ENCODE measurements around the gene HINT2.

The HINT2 gene

DNA sequence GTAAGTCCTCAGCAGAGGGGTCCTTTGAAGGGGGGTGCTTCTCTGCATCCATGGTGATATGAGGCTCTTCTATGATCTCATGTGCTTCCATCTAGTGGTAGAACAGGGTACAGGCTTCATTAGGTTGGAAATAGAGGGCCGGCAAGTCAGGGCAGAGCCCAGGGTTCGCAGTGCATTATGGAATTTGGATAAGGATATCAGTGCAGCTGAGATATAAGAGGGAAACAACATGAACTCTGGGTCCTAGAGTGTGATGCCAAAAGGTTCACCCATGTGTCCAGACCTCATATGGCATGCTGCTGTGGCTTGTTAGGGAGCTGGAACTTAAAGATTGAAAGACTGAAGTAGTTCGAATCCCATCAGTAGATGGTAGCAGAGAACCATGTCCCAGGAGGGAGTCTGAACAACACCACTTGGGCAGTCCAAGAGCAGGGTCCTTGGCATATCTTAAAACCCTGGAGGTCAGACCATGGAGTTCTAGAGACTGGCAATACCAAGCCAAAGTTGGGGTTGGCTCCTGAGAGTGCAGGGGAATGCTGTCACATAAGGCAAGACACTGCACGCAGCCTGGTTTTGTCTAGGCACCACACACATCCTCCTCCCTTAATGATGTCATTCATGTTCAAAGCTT is 11.3 kb upstream of the HINT2 start:
- TF ChIP-seq, protein P1, sequence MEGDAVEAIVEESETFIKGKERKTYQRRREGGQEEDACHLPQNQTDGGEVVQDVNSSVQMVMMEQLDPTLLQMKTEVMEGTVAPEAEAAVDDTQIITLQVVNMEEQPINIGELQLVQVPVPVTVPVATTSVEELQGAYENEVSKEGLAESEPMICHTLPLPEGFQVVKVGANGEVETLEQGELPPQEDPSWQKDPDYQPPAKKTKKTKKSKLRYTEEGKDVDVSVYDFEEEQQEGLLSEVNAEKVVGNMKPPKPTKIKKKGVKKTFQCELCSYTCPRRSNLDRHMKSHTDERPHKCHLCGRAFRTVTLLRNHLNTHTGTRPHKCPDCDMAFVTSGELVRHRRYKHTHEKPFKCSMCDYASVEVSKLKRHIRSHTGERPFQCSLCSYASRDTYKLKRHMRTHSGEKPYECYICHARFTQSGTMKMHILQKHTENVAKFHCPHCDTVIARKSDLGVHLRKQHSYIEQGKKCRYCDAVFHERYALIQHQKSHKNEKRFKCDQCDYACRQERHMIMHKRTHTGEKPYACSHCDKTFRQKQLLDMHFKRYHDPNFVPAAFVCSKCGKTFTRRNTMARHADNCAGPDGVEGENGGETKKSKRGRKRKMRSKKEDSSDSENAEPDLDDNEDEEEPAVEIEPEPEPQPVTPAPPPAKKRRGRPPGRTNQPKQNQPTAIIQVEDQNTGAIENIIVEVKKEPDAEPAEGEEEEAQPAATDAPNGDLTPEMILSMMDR (IDR thresholded peaks at IDR 0.05; ENCODE audit: extremely low read depth, insufficient read depth, missing control alignments): peak; percentile 74
- in situ Hi-C loops (cut with MboI; ENCODE audit: low pct_unique_long_range_greater_than_20kb, low sequenced_read_pairs, unreplicated experiment): loop anchor here (10.0 kb wide), 1 partner anchor 59 kb away; no protein-coding TSS in a partner anchor
- DNase-seq (ENCODE audit: low spot score): peak; percentile 71

DNA sequence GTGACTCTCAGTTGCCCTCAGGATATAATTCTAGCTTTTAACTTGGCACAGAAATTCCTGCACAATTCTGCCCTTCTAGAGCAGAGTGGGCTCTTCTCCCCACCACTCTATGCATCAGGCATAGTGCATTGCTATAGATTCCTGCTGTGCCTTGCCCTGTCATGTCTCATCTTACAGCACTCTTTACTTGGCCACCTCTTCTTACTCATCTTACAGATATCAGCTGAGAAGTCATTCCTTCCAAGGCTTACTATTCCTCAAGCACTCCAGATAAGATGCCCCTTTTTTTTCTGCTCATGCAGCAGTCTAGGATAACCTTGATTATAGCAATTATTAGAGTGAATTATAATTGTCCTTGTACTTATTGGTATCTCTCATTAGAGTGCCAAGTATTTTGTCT is 8.1 kb upstream of the HINT2 start:
- in situ Hi-C loops (cut with MboI; ENCODE audit: low pct_unique_long_range_greater_than_20kb, low sequenced_read_pairs, unreplicated experiment): loop anchor here (10.0 kb wide), 1 partner anchor 62 kb away; no protein-coding TSS in a partner anchor

DNA sequence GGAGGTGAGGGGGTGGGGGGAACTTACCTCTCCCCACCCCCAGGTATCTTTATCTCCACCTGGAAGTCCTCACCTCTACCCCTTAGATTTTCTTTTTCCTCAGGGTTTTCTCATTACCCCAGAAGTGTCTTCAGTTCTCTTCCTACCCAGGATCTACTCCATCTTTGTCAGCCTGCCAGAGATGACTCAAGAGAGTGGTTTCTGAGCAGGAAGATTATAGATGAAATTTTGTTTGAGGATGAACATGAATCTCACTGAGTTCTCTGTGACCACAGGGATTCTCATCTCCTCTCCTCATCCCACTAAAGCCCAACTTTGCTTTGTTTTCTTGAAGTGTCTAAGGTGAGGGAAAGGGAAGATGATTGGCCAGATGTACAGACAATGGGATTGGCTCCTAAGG is 5.2 kb upstream of the HINT2 start:
- no peak for DNase-seq (ENCODE audit: low spot score)
- TF ChIP-seq, protein P1 (IDR thresholded peaks at IDR 0.05; ENCODE audit: extremely low read depth, insufficient read depth, missing control alignments): no peak
- in situ Hi-C loops (cut with MboI; ENCODE audit: low pct_unique_long_range_greater_than_20kb, low sequenced_read_pairs, unreplicated experiment): loop anchor here (10.0 kb wide), 1 partner anchor 65 kb away; no protein-coding TSS in a partner anchor

More for the DNA sequence above, 8.1 kb upstream of the HINT2 start:
- no peak for DNase-seq (ENCODE audit: low spot score)
- TF ChIP-seq, protein P1 (IDR thresholded peaks at IDR 0.05; ENCODE audit: extremely low read depth, insufficient read depth, missing control alignments): no peak

DNA sequence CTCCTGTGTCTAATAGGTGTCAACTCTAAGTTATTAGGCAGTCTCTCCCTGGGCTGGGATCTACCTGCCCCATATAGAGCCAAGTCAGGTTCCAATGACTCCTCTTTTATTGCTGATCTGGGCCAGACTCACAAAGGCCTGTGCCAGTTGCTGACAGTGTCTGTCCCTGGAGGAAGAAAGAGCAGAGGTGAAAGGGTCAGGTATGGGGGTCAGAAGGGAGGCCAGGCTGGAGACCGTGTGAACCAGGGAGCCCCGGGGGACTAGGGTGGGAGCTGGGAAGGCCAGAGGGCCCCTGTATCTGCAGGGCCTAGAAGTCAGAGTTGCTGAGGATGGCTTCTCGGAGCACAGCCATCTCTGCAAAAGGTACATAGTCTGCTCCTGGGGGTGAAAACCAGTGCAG is 3.5 kb upstream of the HINT2 start:
- in situ Hi-C loops (cut with MboI; ENCODE audit: low pct_unique_long_range_greater_than_20kb, low sequenced_read_pairs, unreplicated experiment): no loop called here
- no peak for DNase-seq (ENCODE audit: low spot score)
- TF ChIP-seq, protein P1 (IDR thresholded peaks at IDR 0.05; ENCODE audit: extremely low read depth, insufficient read depth, missing control alignments): no peak

DNA sequence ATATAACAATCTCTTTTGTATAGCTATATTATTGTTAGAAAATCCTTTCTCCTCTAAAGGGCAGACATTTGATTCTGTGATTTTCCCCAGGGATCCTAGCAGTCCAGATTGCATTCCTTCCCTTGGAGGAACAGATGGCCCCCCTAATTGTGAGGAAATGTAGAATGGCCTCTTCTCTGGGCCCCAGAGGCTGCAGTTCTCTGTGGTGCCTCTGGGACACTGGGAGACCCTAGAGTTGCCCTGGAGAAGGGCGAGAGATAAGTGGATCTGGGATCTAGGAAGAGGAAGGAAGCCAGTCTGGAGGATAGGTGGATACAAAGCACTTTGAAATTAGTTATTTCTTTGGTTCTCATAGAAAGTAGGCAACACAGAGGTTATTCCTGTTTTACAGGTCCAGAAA is 1.9 kb upstream of the HINT2 start:
- TF ChIP-seq, protein P1 (IDR thresholded peaks at IDR 0.05; ENCODE audit: extremely low read depth, insufficient read depth, missing control alignments): no peak
- DNase-seq (ENCODE audit: low spot score): no peak
- in situ Hi-C loops (cut with MboI; ENCODE audit: low pct_unique_long_range_greater_than_20kb, low sequenced_read_pairs, unreplicated experiment): no loop called here

DNA sequence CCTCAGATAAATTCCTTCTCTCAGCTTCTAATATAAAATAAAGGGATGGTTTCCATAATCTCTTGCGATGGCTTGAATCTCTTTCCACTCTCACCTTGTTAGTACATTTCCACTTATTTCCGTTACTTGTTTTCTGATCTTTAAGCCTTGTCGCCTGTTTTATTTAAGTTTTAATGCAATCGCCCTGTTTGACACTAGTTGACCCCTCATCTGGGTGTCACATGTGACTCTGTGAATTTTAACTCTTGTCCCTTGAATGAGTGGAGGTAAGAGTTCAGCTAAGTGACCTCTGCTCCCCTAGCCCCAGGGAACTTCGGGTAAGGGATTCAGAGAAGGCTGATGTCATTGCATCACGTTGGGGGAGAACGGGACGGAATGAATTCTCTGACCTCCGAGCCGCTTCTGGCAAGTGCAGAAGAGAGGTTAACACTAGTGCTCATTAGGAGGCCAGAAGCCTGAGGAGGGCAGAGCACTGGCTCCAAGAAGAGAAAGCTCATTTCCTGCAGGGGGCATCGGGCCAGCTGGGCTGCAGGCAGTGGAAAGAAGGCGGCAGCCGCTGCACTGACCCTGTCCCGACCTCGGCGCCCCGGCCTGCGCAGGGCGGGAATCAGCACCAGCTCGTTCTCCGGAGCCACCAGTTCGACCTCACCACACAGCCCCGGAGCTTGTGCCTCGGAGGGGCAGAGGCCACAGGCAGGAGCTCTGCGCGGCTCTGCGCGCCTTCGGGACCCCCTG is 569 bp downstream of the HINT2 start:
- DNase-seq (ENCODE audit: low spot score): peak; percentile 49
- in situ Hi-C loops (cut with MboI; ENCODE audit: low pct_unique_long_range_greater_than_20kb, low sequenced_read_pairs, unreplicated experiment): no loop called here
- TF ChIP-seq, protein P1 (IDR thresholded peaks at IDR 0.05; ENCODE audit: extremely low read depth, insufficient read depth, missing control alignments): peak; percentile 30

Measured in GM13977 (cell line).